Transverse colon (tissue), 4 donors: ENCODE results near the gene GRIA3. TPM values are rescaled to one million over a fixed set of nuclear protein-coding genes. Genes with fewer than 3 reads are reported as not detected.

ENCODE experiments used
- DNase-seq: peaks from one replicate; pipeline ENCODE4 v3.0.0-alpha.2; 2019
- H3K27ac ChIP-seq, 4 donors: fragments of 200-600 bp; sonication (generic); 2 replicates each; pipeline ENCODE4 v1.5.1; 2016 to 2018; ENCODE audit warnings: inconsistent platforms in 4 of 4
- H3K27me3 ChIP-seq: fragments of 200-600 bp; sonication (generic); 2 replicates; pipeline ENCODE4 v1.5.1; 2017; ENCODE audit warnings: inconsistent platforms
- H3K36me3 ChIP-seq, 4 donors: fragments of 200-600 bp; sonication (generic); 2 replicates each; pipeline ENCODE4 v1.5.1; 2017 to 2019; ENCODE audit warnings: inconsistent platforms in 4 of 4
- H3K4me1 ChIP-seq, 4 donors: fragments of 200-600 bp; sonication (generic); 2 replicates each; pipeline ENCODE4 v1.5.1; 2017 to 2020; ENCODE audit warnings: inconsistent platforms in 4 of 4
- H3K4me3 ChIP-seq, 4 donors: fragments of 200-600 bp; sonication (generic); 1 replicate in 1 of 4; 2 replicates in 3 of 4; pipeline versions ENCODE4 v1.5.1 to v1.6.1; 2017 to 2019; ENCODE audit warnings: inconsistent platforms in 4 of 4
- H3K9me3 ChIP-seq, 2 donors: fragments of 200-600 bp; sonication (generic); 2 replicates each; pipeline ENCODE4 v1.5.1; 2017 to 2019; ENCODE audit warnings: inconsistent platforms in 2 of 2
- CTCF ChIP-seq, 5 experiments: fragments of 200-600 bp in 3 of 5; fragments of 450-650 bp in 2 of 5; sonication (generic) in 3 of 5; IDR thresholded peaks; 1 replicate in 2 of 5; 2 replicates in 3 of 5; pipeline ENCODE4 v1.5.1; 2016 to 2017; ENCODE audit warnings: antibody characterized with exemption in 5 of 5, inconsistent platforms in 3 of 5, mild to moderate bottlenecking in 2 of 5, moderate library complexity in 1 of 5
- EP300 ChIP-seq: sonication (generic); formaldehyde crosslinking; IDR thresholded peaks from one replicate; pipeline ENCODE4 v1.6.1; 2017; ENCODE audit warnings: antibody characterized with exemption, low read depth
- POLR2A ChIP-seq: fragments of 450-650 bp; IDR thresholded peaks from one replicate; pipeline ENCODE4 v1.6.1; 2016; ENCODE audit warnings: antibody characterized with exemption, mild to moderate bottlenecking, moderate library complexity
- POLR2AphosphoS5 ChIP-seq, 3 donors: sonication (generic); formaldehyde crosslinking; IDR thresholded peaks; one replicate each; pipeline ENCODE4 v1.6.1; 2016; ENCODE audit warnings: antibody characterized with exemption in 3 of 3
- WGBS, 2 donors: methylation state at CpG; one replicate each; pipeline ENCODE4 v1.1.5; 2018; ENCODE audit warnings: low coverage in 1 of 2; 5-methylcytosine and 5-hydroxymethylcytosine counted together
- in situ Hi-C, 4 donors: fragments of 200-750 bp; cut with MboI; loops; one replicate each; pipeline versions ENCODE4 v1.15.0 to v1.15.1; 2017; ENCODE audit warnings: low sequenced_read_pairs in 3 of 4, low pct_ligation_motif_present in 1 of 4, low pct_unique_long_range_greater_than_20kb in 1 of 4
- intact Hi-C: fragments of 100-400 bp; cut with DNase I; formaldehyde crosslinking; loops from one replicate; pipeline ENCODE4 v1.15.1; 2023; ENCODE audit warnings: low total_unique reads
- total RNA-seq, 4 donors: library from RNA; depleted of rRNA; stranded (reverse); fragments of >200 nt; gene quantifications; one replicate each; pipeline ENCODE4 v1.1.0, GENCODE V29; 2016

GRIA3 gene
- total RNA-seq, 4 donors from 2014 or later: 0.40 to 1.1 (median 0.68) TPM; not detected in 1

GRCh38 chrX:123487236-123487635 lies 303.2 kb downstream of the GRIA3 start:
- no peaks in the 10 kb centered on the region for H3K9me3 ChIP-seq
- H3K4me1 ChIP-seq: no peaks in the 10 kb centered on the region
- 71 to 100% methylated on average over 1 of the region's 1 CpG for WGBS, 2 donors
- H3K4me3 ChIP-seq: no peak overlapping the region
- in situ Hi-C loops (no loop called here), intact Hi-C loops (no loop called here)
- H3K27ac ChIP-seq: peak overlapping the region in 1 of 4 donors; percentile 41
- no peaks in the 10 kb centered on the region for H3K36me3 ChIP-seq
- DNase-seq: no peak
- H3K27me3 ChIP-seq: no peaks in the 10 kb centered on the region
- TF ChIP-seq POLR2A (no peak), EP300 (no peak), POLR2AphosphoS5 (IDR thresholded peaks at IDR 0.05) (no peak), CTCF (IDR thresholded peaks at IDR 0.05) (no peak)

GRCh38 chrX:123487669-123488068 lies 303.6 kb downstream of the GRIA3 start:
- Histone ChIP-seq H3K27ac (no peak overlapping the region), H3K9me3 (no peaks in the 10 kb centered on the region), H3K36me3 (no peaks in the 10 kb centered on the region), H3K27me3 (no peaks in the 10 kb centered on the region), H3K4me3 (no peak overlapping the region), H3K4me1 (no peaks in the 10 kb centered on the region)
- no peak for TF ChIP-seq POLR2AphosphoS5 (IDR thresholded peaks at IDR 0.05)
- in situ Hi-C loops (no loop called here), intact Hi-C loops (no loop called here)
- 67 to 71% methylated on average over 2 to 3 of the region's 3 CpGs for WGBS, 2 donors
- no peak for DNase-seq

GRCh38 chrX:123489011-123489410 lies 304.9 kb downstream of the GRIA3 start:
- intact Hi-C loops: no loop called here
- TF ChIP-seq POLR2AphosphoS5 (IDR thresholded peaks at IDR 0.05) (no peak), CTCF (IDR thresholded peaks at IDR 0.05) (no peak), POLR2A (no peak), EP300 (no peak)
- 51 to 80% methylated on average over 1 of the region's 1 CpG for WGBS, 2 donors
- no peaks in the 10 kb centered on the region for H3K27me3 ChIP-seq
- H3K9me3 ChIP-seq: no peaks in the 10 kb centered on the region
- H3K4me3 ChIP-seq: no peak overlapping the region
- no peak for DNase-seq
- no peaks in the 10 kb centered on the region for H3K36me3 ChIP-seq
- in situ Hi-C loops: no loop called here
- H3K4me1 ChIP-seq: no peaks in the 10 kb centered on the region
- no peak overlapping the region for H3K27ac ChIP-seq

- WGBS, 2 donors: 23% methylated on average over 1 of the region's 1 CpG; no CpG with 5 or more reads in 1 of the 2 donors
- Histone ChIP-seq H3K27ac (no peak overlapping the region), H3K4me1 (no peaks in the 10 kb centered on the region), H3K36me3 (no peaks in the 10 kb centered on the region), H3K27me3 (no peaks in the 10 kb centered on the region), H3K9me3 (no peaks in the 10 kb centered on the region), H3K4me3 (no peak overlapping the region)
- DNase-seq: no peak
- intact Hi-C loops: no loop called here
- TF ChIP-seq POLR2AphosphoS5 (IDR thresholded peaks at IDR 0.05) (no peak), POLR2A (no peak), CTCF (IDR thresholded peaks at IDR 0.05) (no peak), EP300 (no peak)
- in situ Hi-C loops: no loop called here
Measured at GRCh38 chrX:123493857-123494256, 309.8 kb downstream of the GRIA3 start.

- Histone ChIP-seq H3K27me3 (no peaks in the 10 kb centered on the region), H3K27ac (no peak overlapping the region), H3K36me3 (no peaks in the 10 kb centered on the region), H3K4me3 (no peak overlapping the region), H3K4me1 (no peaks in the 10 kb centered on the region), H3K9me3 (no peaks in the 10 kb centered on the region)
- intact Hi-C loops (no loop called here), in situ Hi-C loops (no loop called here)
- TF ChIP-seq EP300 (no peak), POLR2AphosphoS5 (IDR thresholded peaks at IDR 0.05) (no peak), POLR2A (no peak), CTCF (IDR thresholded peaks at IDR 0.05) (no peak)
- no peak for DNase-seq
- WGBS, 2 donors: 98% methylated on average over 7 of the region's 7 CpGs; no CpG with 5 or more reads in 1 of the 2 donors
Measured at GRCh38 chrX:123499787-123500186, 315.7 kb downstream of the GRIA3 start.
